ENCODE data around the gene ACVR1C. TPM values are rescaled to one million over a fixed set of nuclear protein-coding genes. Genes with fewer than 3 reads are reported as not detected.

The ACVR1C gene
- total RNA-seq, 1 experiment from 2014 or later: not detected

- ATAC-seq: no peak
- intact Hi-C loops (cut with micrococcal nuclease; ENCODE audit: unreplicated experiment): no loop called here
- in situ Hi-C loops (cut with HindIII; ENCODE audit: low pct_unique_long_range_greater_than_20kb, low sequenced_read_pairs): no loop called here
- H3K9me3 ChIP-seq (ENCODE audit: control insufficient read depth, insufficient read depth, low read depth, low read length): no peaks in the 10 kb centered on the region
- BruUV-seq (replicated peaks): no TSS peak
- H3K27ac ChIP-seq (ENCODE audit: low read length): no peak overlapping the region
- H3K4me3 ChIP-seq (ENCODE audit: low read depth in 2 of 2, low read length in 2 of 2): no peak overlapping the region
- no peak for TF ChIP-seq REST (IDR thresholded peaks at IDR 0.05; ENCODE audit: insufficient read depth in 1 of 2, low read depth in 2 of 2, low read length in 1 of 2)
- TF ChIP-seq SIN3A (IDR thresholded peaks at IDR 0.05; ENCODE audit: borderline replicate concordance, insufficient read depth, low read depth, low read length): no peak
- no peak for TF ChIP-seq TCF7L2 (IDR thresholded peaks at IDR 0.05; ENCODE audit: low read depth, low read length)
- no peak for TF ChIP-seq CTCF (IDR thresholded peaks at IDR 0.05)
- DNase-seq (ENCODE audit: low read depth, low spot score): no peak
- ChIA-PET POLR2A (no interaction called here), CTCF (no interaction called here)
- no peaks in the 10 kb centered on the region; the same call in 1 of the 2 replicates for H3K36me3 ChIP-seq (ENCODE audit: control insufficient read depth, insufficient read depth, low read length)
- no peaks in the 10 kb centered on the region for H3K27me3 ChIP-seq (ENCODE audit: control insufficient read depth, insufficient read depth, low read length)
- H3K4me1 ChIP-seq (ENCODE audit: control insufficient read depth, insufficient read depth, low read length): no peaks in the 10 kb centered on the region
Measured at GRCh38 chr2:157536815-157537214, 91.8 kb downstream of the ACVR1C start.

GRCh38 chr2:157528963-157529751 lies 99.5 kb downstream of the ACVR1C start:
- ATAC-seq: no peak
- no peaks in the 10 kb centered on the region for H3K27me3 ChIP-seq (ENCODE audit: control insufficient read depth, insufficient read depth, low read length)

More at GRCh38 chr2:157528963-157529751, 99.5 kb downstream of the ACVR1C start:
- no peak overlapping the region for H3K27ac ChIP-seq (ENCODE audit: low read length)
- ChIA-PET CTCF (no interaction called here), POLR2A (no interaction called here)
- no peaks in the 10 kb centered on the region for H3K9me3 ChIP-seq (ENCODE audit: control insufficient read depth, insufficient read depth, low read depth, low read length)
- no TSS peak for BruUV-seq (replicated peaks)
- no peak for TF ChIP-seq TCF7L2 (IDR thresholded peaks at IDR 0.05; ENCODE audit: low read depth, low read length)
- no peak for TF ChIP-seq CTCF (IDR thresholded peaks at IDR 0.05)
- no peak for TF ChIP-seq REST (IDR thresholded peaks at IDR 0.05; ENCODE audit: insufficient read depth in 1 of 2, low read depth in 2 of 2, low read length in 1 of 2)
- no peak for TF ChIP-seq SIN3A (IDR thresholded peaks at IDR 0.05; ENCODE audit: borderline replicate concordance, insufficient read depth, low read depth, low read length)
- TF ChIP-seq POLR2AphosphoS5 (IDR thresholded peaks at IDR 0.05; ENCODE audit: low read depth, low read length): no peak
- H3K4me1 ChIP-seq (ENCODE audit: control insufficient read depth, insufficient read depth, low read length): no peaks in the 10 kb centered on the region
- in situ Hi-C loops (cut with HindIII; ENCODE audit: low pct_unique_long_range_greater_than_20kb, low sequenced_read_pairs): no loop called here
- DNase-seq (ENCODE audit: low read depth, low spot score): no peak
- no peak overlapping the region for H3K4me3 ChIP-seq (ENCODE audit: low read depth in 2 of 2, low read length in 2 of 2)
- intact Hi-C loops (cut with micrococcal nuclease; ENCODE audit: unreplicated experiment): no loop called here
- no peaks in the 10 kb centered on the region for H3K36me3 ChIP-seq (ENCODE audit: control insufficient read depth, insufficient read depth, low read length)
